Aorta (tissue), 5 donors: ENCODE measurements around the gene SLFN13. TPM values are rescaled to one million over a fixed set of nuclear protein-coding genes. Genes with fewer than 3 reads are reported as not detected.
"Not testable (repeated sequence)": the region's sequence is repeated elsewhere in the genome, so short reads cannot be mapped to it uniquely, and the experiment has no call there.

Experiments used
- ATAC-seq: fragments of 200-7000 bp; cut with Tn5 transposase; one replicate; pipeline ENCODE4 v1.9.1; 2022; ENCODE audit warnings: moderate library complexity; ENCODE audit not compliant: low FRiP score
- DNase-seq, 2 donors: peaks; one replicate each; pipeline ENCODE4 v3.0.0-alpha.2; 2020
- H3K27ac ChIP-seq, 2 donors: one replicate each; pipeline ENCODE4 v1.5.1; 2013; ENCODE audit warnings: low read length in 2 of 2, mild to moderate bottlenecking in 2 of 2, moderate library complexity in 2 of 2, control low read depth in 1 of 2, inconsistent platforms in 1 of 2, low read depth in 1 of 2
- H3K27me3 ChIP-seq, 2 donors: one replicate each; pipeline ENCODE4 v1.6.1; 2013; ENCODE audit warnings: control low read depth in 1 of 2, low read length in 1 of 2, mild to moderate bottlenecking in 1 of 2, moderate library complexity in 1 of 2; ENCODE audit not compliant: insufficient read depth in 2 of 2, control insufficient read depth in 1 of 2
- H3K36me3 ChIP-seq, 2 donors: one replicate each; pipeline ENCODE4 v1.6.1; 2013; ENCODE audit warnings: control low read depth in 1 of 2, low read length in 1 of 2, mild to moderate bottlenecking in 1 of 2; ENCODE audit not compliant: insufficient read depth in 2 of 2, control insufficient read depth in 1 of 2
- H3K4me1 ChIP-seq, 2 donors: one replicate each; pipeline ENCODE4 v1.6.1; 2013; ENCODE audit warnings: low read length in 2 of 2, control low read depth in 1 of 2, mild to moderate bottlenecking in 1 of 2, moderate library complexity in 1 of 2; ENCODE audit not compliant: insufficient read depth in 2 of 2, control insufficient read depth in 1 of 2
- H3K4me3 ChIP-seq, 2 donors: one replicate each; pipeline ENCODE4 v1.5.1; 2013; ENCODE audit warnings: low read length in 2 of 2, control low read depth in 1 of 2, mild to moderate bottlenecking in 1 of 2
- H3K9me3 ChIP-seq: one replicate; pipeline ENCODE4 v1.6.1; 2013; ENCODE audit warnings: mild to moderate bottlenecking, low read length; ENCODE audit not compliant: control insufficient read depth
- WGBS, 2 donors: extraction: QIAGEN DNeasy Blood & Tissue Kit; methylation state at CpG; one replicate each; pipeline ENCODE4 v1.1.7; 2013; 5-methylcytosine and 5-hydroxymethylcytosine counted together
- intact Hi-C, 2 donors: fragments of 100-400 bp; cut with DNase I; formaldehyde crosslinking; loops; one replicate each; pipeline versions ENCODE4 v1.14.2 to v1.15.0; 2022
- polyA plus RNA-seq, 2 donors: library from polyadenylated mRNA; stranded (reverse); fragments of 200-250 nt; gene quantifications; one replicate each; pipeline ENCODE4 v1.2.3, GENCODE V29; 2013
- total RNA-seq, 2 donors: library from RNA; stranded (reverse); fragmentation: NEBNext Ultra II Directional; extraction: Animal tissue kit (Norgen Biotek cat#: 25700); gene quantifications; one replicate each; pipeline ENCODE4 v1.2.1, GENCODE V29; 2021
- donor health status: healthy with polysubstance abuse.
- donor health status: Bipolar disorder and iron deficiency.
- donor health status: DM: no; HTN: no; CAD: no.
- donor health status: DM: no; HTN: no; CAD: no.
- donor health status: DM: yes; HTN: yes; CAD: no.

SLFN13 gene
- total and polyA plus RNA-seq, 4 donors, result 1.5 to 31.0 (median 10.0) TPM

DNA sequence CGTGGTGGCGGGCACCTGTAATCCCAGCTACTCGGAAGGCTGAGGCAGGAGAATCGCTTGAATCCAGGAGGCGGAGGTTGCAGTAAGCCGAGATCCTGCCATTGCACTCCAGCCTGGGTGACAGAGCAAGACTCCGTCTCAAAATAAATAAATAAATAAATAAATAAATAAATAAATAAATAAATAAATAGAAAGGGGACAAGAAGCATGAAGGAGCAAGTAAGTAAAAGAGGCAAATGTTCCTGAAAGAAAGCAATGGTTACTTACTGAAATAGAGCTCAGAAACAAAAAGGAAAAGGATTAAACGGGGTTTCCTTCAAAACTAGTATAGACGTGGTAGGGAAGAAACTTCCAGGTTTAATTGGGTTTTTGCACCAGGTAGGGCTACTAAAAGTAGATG lies 27.5 kb downstream of the SLFN13 start:
- H3K27ac ChIP-seq, H3K36me3 ChIP-seq, H3K4me3 ChIP-seq, intact Hi-C loops, DNase-seq, ATAC-seq, H3K9me3 ChIP-seq, H3K4me1 ChIP-seq, H3K27me3 ChIP-seq: not testable (repeated sequence)
- 97% methylated on average over 9 of the region's 9 CpGs for WGBS, 2 donors

DNA sequence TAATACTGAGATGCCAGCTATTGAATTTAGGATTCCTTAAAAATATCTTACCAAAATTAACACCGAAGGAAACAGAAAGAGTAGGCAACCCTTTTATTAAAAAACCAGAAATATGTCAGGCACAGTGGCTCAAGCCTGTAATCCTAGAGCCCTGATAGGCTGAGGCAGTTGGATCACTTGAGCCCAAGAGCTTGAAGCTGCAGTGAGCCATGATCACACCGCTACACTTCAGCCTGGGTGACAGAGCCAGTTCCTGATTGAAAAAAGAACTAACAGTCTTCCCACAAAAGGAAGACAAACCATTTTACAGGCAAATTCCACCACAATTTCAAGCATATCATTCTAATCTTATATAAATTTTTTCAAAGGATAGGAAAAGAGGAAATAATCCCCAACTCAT lies 31.9 kb downstream of the SLFN13 start:
- Histone ChIP-seq H3K27me3 (no peaks in the 10 kb centered on the region), H3K9me3 (no peaks in the 10 kb centered on the region), H3K27ac (no peak overlapping the region), H3K36me3 (peaks cover 4 to 6% of the 10 kb centered on the region in 2 donors), H3K4me1 (no peaks in the 10 kb centered on the region), H3K4me3 (no peak overlapping the region)
- DNase-seq (no peak), ATAC-seq (no peak)
- 91 to 96% methylated on average over 2 of the region's 2 CpGs for WGBS, 2 donors
- intact Hi-C loops, result no loop called here

DNA sequence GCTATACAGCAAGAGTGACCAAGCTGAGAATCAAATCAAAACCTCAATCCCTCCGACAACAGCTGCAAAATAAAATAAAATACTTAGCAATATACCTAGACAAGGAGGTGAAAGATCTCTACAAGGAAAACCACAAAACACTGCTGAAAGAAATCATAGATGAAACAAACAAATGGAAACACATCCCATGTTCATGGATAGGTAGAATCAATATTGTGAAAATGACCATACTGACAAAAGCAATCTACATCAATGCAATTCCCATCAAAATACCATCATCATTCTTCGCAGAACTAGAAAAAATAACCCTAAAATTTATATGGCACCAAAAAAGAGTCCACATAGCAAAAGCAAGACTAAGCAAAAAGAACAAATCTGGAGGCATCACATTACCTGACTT lies 33.9 kb downstream of the SLFN13 start:
- H3K27me3 ChIP-seq, ATAC-seq, H3K4me1 ChIP-seq, H3K4me3 ChIP-seq, H3K36me3 ChIP-seq, H3K27ac ChIP-seq, DNase-seq, intact Hi-C loops, H3K9me3 ChIP-seq: not testable (repeated sequence)
- 95 to 97% methylated on average over 2 of the region's 2 CpGs for WGBS, 2 donors

DNA sequence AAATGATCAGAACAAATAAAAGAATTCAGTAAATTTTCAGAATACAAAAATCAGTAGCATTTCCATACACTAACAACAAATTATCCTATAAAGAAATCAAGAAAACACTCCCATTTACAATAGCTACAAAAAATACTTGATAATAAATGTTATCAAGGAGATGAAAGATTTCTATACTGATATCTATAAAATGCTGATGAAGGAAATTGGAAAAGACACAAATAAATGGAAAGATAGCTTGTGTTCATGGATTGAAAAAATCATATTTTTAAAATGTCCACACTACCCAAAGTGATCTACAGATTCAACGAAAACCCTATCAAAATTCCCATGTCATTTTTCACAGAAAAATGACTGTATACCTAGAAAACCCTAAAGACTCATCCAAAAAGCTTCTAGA lies 34.3 kb downstream of the SLFN13 start:
- no peaks in the 10 kb centered on the region for H3K9me3 ChIP-seq
- no peak overlapping the region for H3K27ac ChIP-seq
- H3K4me3 ChIP-seq, result no peak overlapping the region
- intact Hi-C loops, result no loop called here
- no peak for DNase-seq
- no peaks in the 10 kb centered on the region for H3K4me1 ChIP-seq
- peaks cover 4 to 11% of the 10 kb centered on the region in 2 donors for H3K36me3 ChIP-seq
- 93 to 100% methylated on average over 1 of the region's 1 CpG for WGBS, 2 donors
- no peaks in the 10 kb centered on the region for H3K27me3 ChIP-seq
- no peak for ATAC-seq

DNA sequence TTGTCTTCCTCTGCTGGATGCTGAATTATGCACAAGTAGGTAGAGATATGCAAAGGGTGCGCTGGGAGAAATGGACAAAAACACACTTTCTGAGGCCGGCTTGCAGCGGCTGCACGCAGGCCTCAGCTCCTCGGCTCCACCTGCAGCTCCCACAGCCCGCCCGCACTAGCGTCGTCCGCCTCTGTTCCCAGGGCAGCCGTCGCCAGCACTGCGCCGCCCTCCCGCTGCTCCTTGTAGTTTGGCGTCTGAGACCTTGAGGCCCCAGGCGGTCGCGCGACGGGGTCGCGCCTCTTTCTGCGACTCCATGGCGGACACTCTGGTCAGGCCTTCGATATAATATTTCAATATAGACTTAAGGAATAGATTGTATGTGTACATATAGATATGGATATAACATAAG lies 41.0 kb downstream of the SLFN13 start:
- H3K9me3 ChIP-seq, result peaks cover 3% of the 10 kb centered on the region
- no peak overlapping the region for H3K4me3 ChIP-seq
- DNase-seq (no peak), ATAC-seq (no peak)
- intact Hi-C loops, result no loop called here
- WGBS, 2 donors, result 82 to 88% methylated on average over 26 of the region's 26 CpGs
- no peaks in the 10 kb centered on the region for H3K27me3 ChIP-seq
- no peak overlapping the region for H3K27ac ChIP-seq
- H3K4me1 ChIP-seq, result no peaks in the 10 kb centered on the region
- H3K36me3 ChIP-seq, result peaks cover 3 to 10% of the 10 kb centered on the region in 2 donors

DNA sequence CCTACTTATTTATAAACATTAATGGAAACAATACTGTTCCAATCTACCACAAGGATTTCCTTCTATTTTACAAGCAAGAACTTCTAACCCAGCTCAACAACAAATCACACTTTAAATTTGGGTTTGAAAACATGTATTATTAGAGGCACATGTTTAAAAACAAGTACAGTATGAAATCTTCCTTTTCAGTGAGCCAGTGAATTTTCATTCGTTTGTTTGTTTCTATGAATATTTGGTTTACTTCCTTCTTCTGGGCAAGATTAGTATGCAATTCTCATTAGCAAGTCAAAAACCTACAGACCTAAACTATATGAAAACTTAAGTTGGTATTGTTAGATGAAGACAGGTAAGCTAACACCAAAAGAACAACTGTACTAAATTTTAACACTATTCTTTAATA lies 42.0 kb downstream of the SLFN13 start:
- Histone ChIP-seq H3K27me3 (no peaks in the 10 kb centered on the region), H3K27ac (no peak overlapping the region), H3K4me3 (no peak overlapping the region), H3K4me1 (no peaks in the 10 kb centered on the region), H3K9me3 (peaks cover 3% of the 10 kb centered on the region), H3K36me3 (peaks cover 3 to 10% of the 10 kb centered on the region in 2 donors)
- 87 to 89% methylated on average over 1 of the region's 1 CpG for whole genome bisulfite sequencing, 2 donors
- no peak for ATAC-seq
- intact Hi-C loops, result no loop called here
- DNase-seq, result no peak

DNA sequence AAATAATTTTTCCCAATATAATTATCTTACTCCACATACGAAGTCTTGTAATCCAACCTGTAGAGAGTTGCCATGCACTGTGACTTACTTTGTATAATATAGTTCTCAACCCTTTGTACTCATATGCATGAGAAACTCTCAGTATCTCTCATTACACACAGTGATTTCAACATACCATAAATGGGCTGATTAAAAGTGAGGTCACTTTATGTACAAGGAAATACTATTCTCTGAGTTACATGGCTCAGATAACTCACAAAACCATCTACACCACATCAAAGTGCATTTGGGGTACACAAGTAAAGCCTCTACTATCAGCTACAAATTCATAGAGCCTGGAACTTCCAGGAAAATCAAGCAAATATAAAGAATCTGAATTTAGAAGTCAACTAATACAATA lies 44.2 kb downstream of the SLFN13 start:
- no peak for ATAC-seq
- no peak overlapping the region for H3K4me3 ChIP-seq
- WGBS, 2 donors, result 92 to 94% methylated on average over 1 of the region's 1 CpG
- no peaks in the 10 kb centered on the region for H3K27me3 ChIP-seq
- peaks cover 3% of the 10 kb centered on the region in 2 donors for H3K36me3 ChIP-seq
- no peak for DNase-seq
- no peaks in the 10 kb centered on the region for H3K4me1 ChIP-seq
- peaks cover 4% of the 10 kb centered on the region for H3K9me3 ChIP-seq
- H3K27ac ChIP-seq, result no peak overlapping the region
- intact Hi-C loops, result no loop called here

DNA sequence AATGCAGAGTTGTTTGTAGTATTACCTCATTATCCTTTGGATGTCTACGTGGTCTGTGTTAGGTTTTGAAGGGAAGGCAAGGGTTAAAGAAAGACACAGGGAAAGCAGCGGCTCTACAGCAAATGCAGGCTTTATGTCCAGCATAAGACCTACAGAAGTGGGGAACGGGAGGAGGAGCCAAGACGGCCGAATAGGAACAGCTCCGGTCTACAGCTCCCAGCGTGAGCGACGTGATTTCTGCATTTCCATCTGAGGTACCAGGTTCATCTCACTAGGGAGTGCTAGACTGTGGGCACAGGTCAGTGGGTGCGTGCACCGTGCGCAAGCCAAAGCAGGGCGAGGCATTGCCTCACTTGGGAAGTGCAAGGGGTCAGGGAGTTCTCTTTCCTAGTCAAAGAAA lies 54.8 kb downstream of the SLFN13 start:
- WGBS, 2 donors, result 92 to 96% methylated on average over 13 of the region's 13 CpGs
- H3K9me3 ChIP-seq, H3K36me3 ChIP-seq, DNase-seq, H3K4me1 ChIP-seq, H3K27ac ChIP-seq, ATAC-seq, H3K27me3 ChIP-seq, H3K4me3 ChIP-seq, intact Hi-C loops: not testable (repeated sequence)

DNA sequence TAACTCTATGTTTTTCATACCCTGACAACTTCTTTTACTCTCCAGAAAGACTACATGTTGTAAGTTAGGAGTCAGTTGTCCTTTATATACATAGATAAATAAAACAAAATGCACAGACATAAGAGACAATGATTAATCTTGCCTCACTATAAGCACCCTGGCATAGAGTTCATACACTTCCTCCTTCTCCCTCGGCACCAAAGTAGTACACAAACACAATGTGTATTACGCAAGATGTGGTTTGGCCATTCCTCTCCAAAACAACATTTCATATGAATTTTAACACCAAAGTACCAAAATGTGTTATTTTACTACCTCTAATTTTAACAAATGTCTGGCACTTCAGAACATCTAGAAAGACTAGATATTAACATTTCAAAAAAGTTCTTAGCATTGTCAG lies 57.9 kb downstream of the SLFN13 start:
- Histone ChIP-seq H3K4me1 (no peaks in the 10 kb centered on the region), H3K4me3 (no peak overlapping the region), H3K9me3 (peaks cover 3% of the 10 kb centered on the region), H3K36me3 (no peaks in the 10 kb centered on the region), H3K27ac (no peak overlapping the region), H3K27me3 (no peaks in the 10 kb centered on the region)
- 48 to 91% methylated on average over 2 of the region's 2 CpGs for WGBS, 2 donors
- ATAC-seq, result no peak
- DNase-seq, result no peak
- intact Hi-C loops, result no loop called here
